ENCODE measurements around the gene SLC27A5.
"Not testable (repeated sequence)": the region's sequence is repeated elsewhere in the genome, so short reads cannot be mapped to it uniquely, and the experiment has no call there.

Gene SLC27A5

DNA sequence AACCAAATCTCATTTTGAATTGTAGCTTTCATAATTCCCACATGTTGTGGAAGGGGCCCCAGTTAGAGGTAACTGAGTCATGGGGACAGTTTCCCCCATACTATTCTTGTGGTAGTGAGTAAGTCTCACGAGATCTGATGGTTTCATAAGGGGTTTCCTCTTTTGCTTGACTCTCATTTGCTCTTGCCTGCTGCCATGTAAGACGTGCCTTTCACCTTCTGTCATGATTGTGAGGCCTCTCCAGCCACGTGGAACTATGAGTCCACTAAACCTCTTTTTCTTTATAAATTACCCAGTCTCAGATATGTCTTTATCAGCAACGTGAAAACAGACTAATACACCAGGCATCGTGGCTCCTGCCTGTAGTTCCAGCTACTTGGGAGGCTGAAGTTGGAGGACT is 61.8 kb downstream of the SLC27A5 start:
- H3K4me3 ChIP-seq (ENCODE audit: low read length); H3K36me3 ChIP-seq (ENCODE audit: insufficient read depth, low read length); H3K9me3 ChIP-seq (ENCODE audit: low read length): not testable (repeated sequence)

DNA sequence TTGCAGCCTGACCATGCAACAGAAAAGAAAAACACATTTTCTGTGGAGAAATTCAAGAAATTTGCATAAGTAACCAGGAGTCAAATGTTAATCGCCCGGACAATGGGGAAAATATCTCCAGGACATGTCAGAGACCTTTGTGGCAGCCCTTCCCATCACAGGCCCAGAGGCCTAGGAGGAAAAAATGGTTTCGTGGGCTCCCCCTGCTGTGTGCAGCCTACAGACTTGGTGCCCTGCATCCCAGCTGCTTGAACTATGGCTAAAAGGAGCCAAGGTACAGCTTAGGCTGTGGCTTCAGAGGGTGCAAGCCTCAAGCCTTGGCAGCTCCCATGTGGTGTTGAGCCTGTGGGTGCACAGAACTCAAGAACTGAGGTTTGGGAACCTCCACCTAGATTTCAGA is 62.9 kb downstream of the SLC27A5 start:
- H3K27me3 ChIP-seq (ENCODE audit: insufficient read depth, low read length); H3K4me3 ChIP-seq (ENCODE audit: low read length); H2AFZ ChIP-seq (ENCODE audit: low read depth, low read length): not testable (repeated sequence)

More for the DNA sequence above, 61.8 kb downstream of the SLC27A5 start:
- H3K27me3 ChIP-seq (ENCODE audit: insufficient read depth, low read length); H2AFZ ChIP-seq (ENCODE audit: low read depth, low read length); H3K4me1 ChIP-seq (ENCODE audit: insufficient read depth, low read length): not testable (repeated sequence)

More for the DNA sequence above, 62.9 kb downstream of the SLC27A5 start:
- H3K9me3 ChIP-seq (ENCODE audit: low read length); H3K4me1 ChIP-seq (ENCODE audit: insufficient read depth, low read length); H3K36me3 ChIP-seq (ENCODE audit: insufficient read depth, low read length): not testable (repeated sequence)
